OCI-LY3 (cell line): ENCODE results near the gene ERC2.
A peak's percentile ranks its signal among the peaks of the same experiment; 100 is the strongest.

Experiments used
- H2AFZ ChIP-seq: fragments of 200-600, 300-600 bp; shearing (Covaris generic); 2 replicates; pipeline ENCODE4 v1.6.0; 2014; ENCODE audit warnings: antibody characterized with exemption, low read depth, low read length
- H3K27ac ChIP-seq: fragments of 200-600, 300-600 bp; sonication (generic); 2 replicates; pipeline ENCODE4 v1.5.1; 2014; ENCODE audit warnings: mild to moderate bottlenecking, low read length, moderate library complexity, mixed read lengths
- H3K27me3 ChIP-seq: fragments of 200-600, 300-600 bp; sonication (generic); 2 replicates; pipeline ENCODE4 v1.6.1; 2014; ENCODE audit warnings: low read depth, low read length, mixed read lengths
- H3K36me3 ChIP-seq: fragments of 200-600, 300-600 bp; sonication (generic); replicated peaks from 2 replicates; pipeline ENCODE3; 2014; ENCODE audit warnings: low read depth, low read length, mixed read lengths
- H3K4me1 ChIP-seq: fragments of 300-600, 200-600 bp; sonication (generic); 2 replicates; pipeline ENCODE4 v1.6.1; 2014; ENCODE audit warnings: low read length, mixed read lengths
- H3K4me2 ChIP-seq: fragments of 200-600, 300-600 bp; sonication (generic); 2 replicates; pipeline ENCODE4 v1.6.1; 2014; ENCODE audit warnings: low read length, mixed read lengths
- H3K4me3 ChIP-seq: fragments of 300-600, 200-600 bp; sonication (generic); 2 replicates; pipeline ENCODE4 v1.5.1; 2014; ENCODE audit warnings: antibody characterized with exemption, mild to moderate bottlenecking, low read length, moderate library complexity
- H3K79me2 ChIP-seq: fragments of 300-600, 200-600 bp; shearing (Covaris generic); 2 replicates; pipeline ENCODE4 v1.6.1; 2014; ENCODE audit warnings: mild to moderate bottlenecking, low read length, mixed read lengths
- H3K9ac ChIP-seq: fragments of 300-600, 200-600 bp; shearing (Covaris generic); 2 replicates; pipeline ENCODE4 v1.6.0; 2014; ENCODE audit warnings: mild to moderate bottlenecking, low read length, moderate library complexity
- H3K9me3 ChIP-seq: fragments of 200-600, 300-600 bp; shearing (Covaris generic); 2 replicates; pipeline ENCODE4 v1.6.1; 2014; ENCODE audit warnings: low read length, mixed read lengths; ENCODE audit not compliant: insufficient read depth
- H4K20me1 ChIP-seq: fragments of 200-600, 300-600 bp; sonication (generic); 2 replicates; pipeline ENCODE4 v1.6.1; 2016; ENCODE audit warnings: low read length, mixed read lengths; ENCODE audit not compliant: insufficient read depth
- CTCF ChIP-seq: fragments of 200-600, 300-600 bp; sonication (generic); IDR thresholded peaks from 2 replicates; pipeline ENCODE4 v1.5.1; 2014; ENCODE audit warnings: antibody characterized with exemption, low read length, low read depth
- EZH2phosphoT487 ChIP-seq: fragments of 200-600 bp; shearing (Covaris generic); IDR thresholded peaks from 2 replicates; pipeline ENCODE4 v1.6.1; 2018; ENCODE audit warnings: antibody characterized with exemption, mixed run types, low read depth

Gene ERC2

GRCh38 chr3:56164436-56164835, 303.8 kb downstream of the ERC2 start:
- Histone ChIP-seq H3K27ac (no peak overlapping the region), H3K27me3 (peaks cover 22% of the 10 kb centered on the region), H4K20me1 (no peaks in the 10 kb centered on the region), H3K79me2 (no peaks in the 10 kb centered on the region), H3K9me3 (no peaks in the 10 kb centered on the region), H3K4me1 (no peaks in the 10 kb centered on the region), H3K36me3 (no peaks in the 10 kb centered on the region), H3K4me3 (no peak overlapping the region), H3K9ac (no peak overlapping the region), H2AFZ (no peak overlapping the region), H3K4me2 (no peak overlapping the region)
- TF ChIP-seq EZH2phosphoT487: no peak
- no peak for TF ChIP-seq CTCF

GRCh38 chr3:56157693-56158362, 310.4 kb downstream of the ERC2 start:
- H4K20me1 ChIP-seq: no peaks in the 10 kb centered on the region
- TF ChIP-seq CTCF (no peak), EZH2phosphoT487 (no peak)
- H3K4me2 ChIP-seq: peak overlapping the region; percentile 21
- H2AFZ ChIP-seq: no peak overlapping the region
- no peak overlapping the region for H3K9ac ChIP-seq
- H3K4me3 ChIP-seq: no peak overlapping the region
- no peaks in the 10 kb centered on the region for H3K36me3 ChIP-seq
- no peaks in the 10 kb centered on the region for H3K9me3 ChIP-seq
- H3K27ac ChIP-seq: no peak overlapping the region
- peaks cover 8% of the 10 kb centered on the region; the same call in 1 of the 2 replicates for H3K27me3 ChIP-seq
- H3K79me2 ChIP-seq: no peaks in the 10 kb centered on the region
- H3K4me1 ChIP-seq: peaks cover 12% of the 10 kb centered on the region

GRCh38 chr3:56154297-56154696, 314.0 kb downstream of the ERC2 start:
- Histone ChIP-seq H3K36me3 (no peaks in the 10 kb centered on the region), H3K27ac (no peak overlapping the region), H3K79me2 (no peaks in the 10 kb centered on the region), H3K4me3 (no peak overlapping the region), H2AFZ (no peak overlapping the region), H4K20me1 (no peaks in the 10 kb centered on the region), H3K9me3 (no peaks in the 10 kb centered on the region), H3K27me3 (no peaks in the 10 kb centered on the region), H3K9ac (no peak overlapping the region), H3K4me2 (no peak overlapping the region), H3K4me1 (peaks cover 12% of the 10 kb centered on the region)
- TF ChIP-seq CTCF: no peak
- no peak for TF ChIP-seq EZH2phosphoT487

GRCh38 chr3:56147354-56147753, 320.9 kb downstream of the ERC2 start:
- no peaks in the 10 kb centered on the region for H3K36me3 ChIP-seq
- no peaks in the 10 kb centered on the region for H3K9me3 ChIP-seq
- H3K79me2 ChIP-seq: no peaks in the 10 kb centered on the region
- no peak overlapping the region for H3K27ac ChIP-seq
- no peak overlapping the region for H2AFZ ChIP-seq
- peaks cover 27% of the 10 kb centered on the region for H3K27me3 ChIP-seq
- TF ChIP-seq CTCF (no peak), EZH2phosphoT487 (no peak)
- H3K4me2 ChIP-seq: no peak overlapping the region
- no peak overlapping the region for H3K4me3 ChIP-seq
- H3K4me1 ChIP-seq: no peaks in the 10 kb centered on the region
- H3K9ac ChIP-seq: no peak overlapping the region
- H4K20me1 ChIP-seq: no peaks in the 10 kb centered on the region
